ENCODE data around the gene FAHD2A.
"Not testable (repeated sequence)": the region's sequence is repeated elsewhere in the genome, so short reads cannot be mapped to it uniquely, and the experiment has no call there.

GRCh38 chr2:95403204-95403721 lies 755 bp downstream of the FAHD2A start:
- TF ChIP-seq CTCF (IDR thresholded peaks at IDR 0.05; ENCODE audit: control extremely low read depth in 1 of 3, insufficient read depth in 1 of 3, low read depth in 1 of 3, low read length in 3 of 3): peak in 2 of 3 experiments; percentile 20 to 24; a peak in 2 of 4 replicates
- TF ChIP-seq CEBPB (IDR thresholded peaks at IDR 0.05; ENCODE audit: low read depth, low read length); YY1 (IDR thresholded peaks at IDR 0.05; ENCODE audit: low read depth, low read length); POLR2A (IDR thresholded peaks at IDR 0.05; ENCODE audit: control extremely low read depth in 1 of 2, low read depth in 2 of 2, low read length in 2 of 2); SP2 (IDR thresholded peaks at IDR 0.05; ENCODE audit: low read length); GABPA (IDR thresholded peaks at IDR 0.05; ENCODE audit: borderline replicate concordance, insufficient read depth, low read length); CBX5 (IDR thresholded peaks at IDR 0.05; ENCODE audit: low read depth, low read length): not testable (repeated sequence)
